GM13977 (cell line): ENCODE measurements around the gene L1CAM.

Experiments used
- DNase-seq: peaks from one replicate; pipeline ENCODE4 v3.0.0; 2012; ENCODE audit warnings: low spot score
- CTCF ChIP-seq: IDR thresholded peaks from 2 replicates; pipeline ENCODE4 v1.5.1; 2012; ENCODE audit warnings: mild to moderate bottlenecking, control low read depth; ENCODE audit not compliant: insufficient read depth; ENCODE audit errors: extremely low read depth, missing control alignments
- in situ Hi-C: fragments of 300-500 bp; cut with MboI; formaldehyde crosslinking; loops from one replicate; pipeline ENCODE4 v1.12.0; 2022; ENCODE audit warnings: low sequenced_read_pairs, low pct_unique_long_range_greater_than_20kb, mixed read lengths, inconsistent platforms; ENCODE audit not compliant: unreplicated experiment

Gene L1CAM

DNA sequence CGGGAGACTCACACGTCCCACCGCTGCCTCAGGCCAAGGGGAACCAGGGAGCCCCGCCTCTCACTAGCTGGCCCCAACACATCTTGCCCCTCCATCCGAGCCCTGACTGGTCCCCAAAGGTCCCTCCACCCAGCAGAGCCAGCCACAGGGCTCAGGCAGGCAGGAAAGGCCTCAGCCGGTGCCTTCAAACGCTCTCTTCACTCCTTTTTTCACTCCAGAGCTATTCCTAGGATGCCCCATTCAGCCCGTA is 41.6 kb upstream of the L1CAM start:
- in situ Hi-C loops: loop anchor here (25.0 kb wide), 1 partner anchor 965 kb away; no protein-coding TSS in a partner anchor
- no peak for TF ChIP-seq CTCF
- DNase-seq: no peak

DNA sequence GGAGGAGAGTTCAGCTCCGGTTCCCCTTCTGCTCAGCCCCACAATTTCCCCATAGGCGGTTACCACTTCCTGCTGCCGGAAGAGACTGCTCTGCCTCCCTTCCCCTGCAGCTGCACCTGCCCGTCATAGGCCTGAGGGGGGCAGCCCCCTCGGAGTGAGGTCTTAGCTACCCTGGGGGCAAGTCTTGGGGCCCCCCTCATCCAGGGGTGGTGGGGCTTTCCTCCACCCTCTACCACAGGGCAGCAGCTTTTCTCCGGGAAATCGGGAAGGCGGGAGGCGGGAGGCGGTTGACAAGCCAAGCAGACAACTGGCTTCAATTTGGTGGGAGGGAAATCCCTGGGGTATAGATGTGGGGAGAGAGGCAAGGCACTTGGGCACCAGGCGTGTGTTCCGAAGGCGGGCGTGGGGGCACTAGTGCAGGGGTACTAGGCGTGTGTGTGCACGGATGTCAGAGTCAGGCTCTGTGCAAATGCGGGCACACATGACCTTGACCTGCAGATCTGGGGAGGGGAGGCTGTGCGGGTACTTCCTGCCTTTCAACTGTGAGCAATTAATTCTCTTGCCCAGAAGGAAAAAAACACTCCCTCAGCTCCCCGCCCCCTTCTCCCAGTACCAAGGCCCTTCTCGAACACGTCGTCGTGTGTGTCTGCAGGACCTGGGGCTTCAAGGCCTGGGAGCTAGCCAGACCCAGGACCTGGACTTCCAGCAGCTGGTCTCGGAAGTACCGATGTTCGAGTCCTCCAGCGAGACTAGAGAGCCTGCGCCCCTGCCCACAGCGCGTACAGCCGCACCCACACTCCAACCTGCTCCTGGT is 41.1 kb upstream of the L1CAM start:
- no peak for TF ChIP-seq CTCF
- in situ Hi-C loops: loop anchor here (25.0 kb wide), 1 partner anchor 965 kb away; no protein-coding TSS in a partner anchor
- DNase-seq: peak; percentile 92

DNA sequence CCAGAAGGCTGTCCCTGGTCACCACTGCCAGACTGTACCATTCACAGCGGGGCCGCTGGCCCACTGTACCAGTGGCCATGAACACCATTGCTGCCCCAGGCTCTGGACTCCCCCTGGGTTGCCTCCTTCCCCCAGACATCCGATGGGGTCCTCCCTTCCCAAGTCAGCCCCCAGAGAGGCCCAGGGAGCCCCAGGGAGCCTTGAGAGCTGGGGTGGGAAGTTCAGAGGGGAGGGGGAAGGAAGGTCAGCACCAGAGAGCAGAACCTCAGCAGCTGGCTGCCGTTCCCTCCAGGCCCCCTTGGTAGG is 40.5 kb upstream of the L1CAM start:
- no peak for TF ChIP-seq CTCF
- DNase-seq: no peak
- in situ Hi-C loops: loop anchor here (25.0 kb wide), 1 partner anchor 964 kb away; no protein-coding TSS in a partner anchor

- in situ Hi-C loops: loop anchor here (25.0 kb wide), 1 partner anchor 964 kb away; no protein-coding TSS in a partner anchor
- DNase-seq: peak; percentile 62
- TF ChIP-seq CTCF: peak; percentile 6
These were observed 40.0 kb upstream of the L1CAM start, which contains the start of gene ARHGAP4 for GRCh38 chrX:153925739-153926551. Gene ARHGAP4 (minus strand): TSS chrX:153926264. CDS start chrX:153926202, 62 bp downstream.

- no peak for DNase-seq
- in situ Hi-C loops: loop anchor here (25.0 kb wide), 1 partner anchor 963 kb away; no protein-coding TSS in a partner anchor
- TF ChIP-seq CTCF: no peak
These were observed 39.4 kb upstream of the L1CAM start for GRCh38 chrX:153925387-153925738.

- in situ Hi-C loops: no loop called here
- DNase-seq: peak; percentile 57
- TF ChIP-seq CTCF: peak; percentile 20
These were observed 38.3 kb upstream of the L1CAM start for GRCh38 chrX:153924149-153924861.
